Stimulated activated CD8-positive, alpha-beta memory T cell treated with anti-CD3 and anti-CD28 coated beads, Interleukin-12 subunit alpha, Interleukin-12 subunit beta, amount 100 ng/mL, for 24 hours (primary cell): Measurements from ENCODE around the gene SMARCE1.

Experiments used
- DNase-seq: peaks from one replicate; pipeline ENCODE4 v3.0.0-alpha.2; 2020; ENCODE audit errors: extremely low read depth

Gene SMARCE1

DNA sequence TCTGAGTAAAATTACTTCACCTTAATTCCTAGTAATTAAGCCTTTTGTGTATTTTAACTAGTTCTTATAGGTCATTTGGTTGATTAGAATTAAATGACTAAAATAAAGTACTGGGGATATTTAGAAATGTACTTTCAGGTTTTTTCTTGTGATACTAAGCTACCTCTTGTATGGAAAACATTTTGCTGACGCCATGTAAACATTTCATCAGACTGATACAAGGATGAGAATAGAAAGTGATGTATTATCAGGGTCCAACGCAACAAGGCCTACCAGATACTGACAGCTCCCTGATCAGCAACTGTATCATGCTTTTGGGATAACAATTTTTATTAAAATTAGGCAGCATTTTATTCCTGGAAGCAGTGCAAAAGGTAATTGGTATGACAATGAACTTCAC, 1.7 kb downstream of the SMARCE1 start:
- no peak for DNase-seq

DNA sequence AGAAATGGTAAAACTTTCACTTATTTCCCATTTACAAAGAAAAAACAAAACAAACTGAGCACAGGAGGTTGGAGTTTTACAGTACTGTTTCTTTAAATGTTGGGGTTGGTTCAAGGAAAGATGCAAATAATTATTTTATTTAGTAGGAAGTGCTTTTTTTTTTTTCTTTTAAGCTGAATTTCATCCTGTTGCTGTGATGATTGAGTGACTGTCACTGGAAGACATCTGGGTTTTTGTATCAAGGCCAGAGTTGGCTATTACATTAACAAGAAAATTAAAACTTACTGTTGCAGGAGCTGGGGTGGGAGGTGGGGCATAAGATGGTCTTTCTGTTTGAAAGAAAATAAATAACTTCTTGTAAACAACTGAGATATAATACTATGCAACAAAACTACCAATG, 2.3 kb downstream of the SMARCE1 start:
- DNase-seq = no peak

DNA sequence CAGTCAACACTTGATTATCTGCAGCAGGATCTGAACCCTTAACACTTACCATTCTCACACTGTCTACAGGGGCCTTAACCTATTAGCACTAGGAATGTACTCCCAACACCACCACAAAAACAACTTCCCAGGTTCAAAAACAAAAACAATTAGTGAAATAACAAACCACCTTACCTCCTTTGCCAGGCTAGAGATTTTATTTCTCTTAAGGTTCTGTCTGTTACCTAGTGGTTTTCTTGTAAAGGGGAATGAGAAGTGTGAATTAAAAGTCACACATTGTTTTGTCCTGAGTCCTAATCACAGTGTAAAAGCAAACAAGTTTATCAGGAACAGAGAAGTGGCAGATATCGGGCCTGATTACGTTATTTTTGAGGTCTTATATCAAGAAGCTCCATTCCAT, 9.7 kb downstream of the SMARCE1 start:
- DNase-seq = no peak

DNA sequence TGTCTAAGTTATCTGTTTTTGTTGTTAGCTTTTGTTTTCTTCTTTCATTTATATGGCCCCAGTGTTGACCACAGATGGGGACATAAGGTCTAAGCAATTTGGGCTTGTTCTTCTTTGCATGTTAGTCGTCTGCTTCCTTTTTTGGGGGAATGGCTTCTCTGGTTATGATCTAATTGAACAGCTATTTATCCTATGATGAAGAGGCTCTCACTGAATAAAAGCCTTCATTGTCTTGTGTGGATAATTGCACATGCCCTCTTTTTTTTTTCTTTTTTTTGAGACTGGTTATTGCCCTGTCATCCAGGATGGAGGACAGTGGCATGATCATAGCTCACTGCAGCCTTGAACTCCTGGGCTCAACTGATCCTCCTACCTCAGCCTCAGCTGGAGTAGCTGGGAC, 13.7 kb downstream of the SMARCE1 start:
- no peak for DNase-seq

DNA sequence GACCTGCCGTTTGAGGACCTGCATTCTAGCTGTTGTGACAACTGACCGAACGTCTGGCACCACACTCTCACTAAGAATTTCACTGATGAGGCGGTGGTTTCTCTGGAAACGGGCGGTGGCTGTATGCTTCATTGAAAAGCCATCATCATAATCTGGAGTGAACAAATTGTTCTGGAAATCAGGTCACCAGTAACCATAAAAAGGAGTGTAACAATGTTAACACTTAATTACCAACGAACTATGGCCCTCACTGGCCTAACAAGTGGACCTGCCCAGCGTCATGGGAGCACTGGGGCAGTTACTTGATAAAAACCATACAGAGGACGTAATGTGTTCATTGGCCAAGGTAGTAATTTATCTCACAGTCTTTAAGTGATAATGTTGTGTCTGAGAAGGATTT, 15.4 kb downstream of the SMARCE1 start:
- DNase-seq = no peak

DNA sequence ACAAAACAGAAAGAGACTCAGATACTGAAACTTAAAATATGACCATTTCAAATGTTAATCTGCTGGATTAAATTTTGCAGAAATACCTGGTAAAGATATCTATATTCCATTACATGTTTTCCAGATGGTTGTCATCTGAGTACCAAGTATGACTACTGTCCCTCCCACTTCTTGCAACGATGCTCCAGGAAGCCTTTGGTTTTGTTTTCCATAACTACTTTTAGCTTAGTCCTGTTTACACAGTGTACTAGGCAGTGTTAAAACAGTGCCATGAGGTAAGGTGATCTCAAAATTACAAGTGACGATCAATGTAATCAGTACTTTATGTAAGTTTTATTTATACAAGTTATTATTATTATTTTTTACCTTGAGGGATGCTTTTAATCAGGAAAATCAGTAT, 17.8 kb downstream of the SMARCE1 start:
- DNase-seq = no peak

DNA sequence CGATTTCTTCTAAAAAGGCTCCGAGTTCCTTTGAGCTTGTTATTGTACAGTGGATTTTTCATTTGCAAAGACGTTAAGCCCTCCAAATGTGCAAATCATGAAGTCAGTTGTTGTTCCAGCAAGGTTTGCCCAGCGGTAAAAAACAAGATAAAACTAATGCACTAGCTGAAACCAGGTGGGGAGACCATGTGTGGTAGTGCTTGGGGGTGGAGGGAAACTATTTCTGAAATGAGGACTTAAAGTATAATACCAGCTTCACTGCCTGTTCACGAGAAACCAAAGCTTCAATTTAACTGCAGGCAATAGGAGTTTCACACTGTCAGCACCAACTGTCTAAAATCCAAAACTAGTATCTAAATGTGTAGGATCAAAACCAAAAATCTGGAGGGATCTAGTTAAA, 22.3 kb downstream of the SMARCE1 start:
- no peak for DNase-seq

DNA sequence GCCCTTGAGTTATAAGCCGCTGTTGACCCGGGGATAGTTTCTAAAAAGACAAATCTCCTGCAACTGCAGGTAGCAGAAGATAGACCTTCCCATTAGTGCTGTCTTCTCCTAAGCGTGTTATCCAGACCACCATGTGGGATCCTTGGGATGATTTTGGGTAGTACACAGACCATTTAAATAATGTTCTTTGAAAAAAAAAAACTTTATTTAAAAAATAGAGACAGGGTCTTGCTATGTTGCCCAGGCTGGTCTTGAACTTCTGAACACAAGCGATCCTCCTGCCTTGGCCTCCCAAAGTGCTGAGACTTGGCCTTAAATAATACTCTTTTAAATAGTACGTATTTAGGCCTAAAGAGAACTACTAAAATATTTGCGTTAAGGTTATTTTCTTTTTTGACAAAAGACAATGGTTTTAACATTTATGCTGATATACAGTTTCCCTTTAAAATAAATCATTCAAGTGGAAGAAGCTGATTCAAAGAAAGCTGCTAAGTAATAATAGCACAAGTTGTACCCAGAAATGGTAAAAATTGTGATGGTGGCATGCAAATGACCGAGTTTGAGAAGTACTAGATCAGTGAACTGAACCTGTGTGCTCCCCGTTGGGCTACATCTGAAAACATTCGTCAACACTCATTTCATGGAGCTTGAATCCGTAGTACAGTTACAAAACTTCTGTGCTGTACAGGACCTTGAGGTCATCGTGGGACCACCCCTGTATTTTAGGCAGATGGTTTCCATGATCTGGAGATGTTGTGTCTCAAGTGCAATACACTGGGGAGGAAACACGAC, 24.0 kb downstream of the SMARCE1 start:
- no peak for DNase-seq

DNA sequence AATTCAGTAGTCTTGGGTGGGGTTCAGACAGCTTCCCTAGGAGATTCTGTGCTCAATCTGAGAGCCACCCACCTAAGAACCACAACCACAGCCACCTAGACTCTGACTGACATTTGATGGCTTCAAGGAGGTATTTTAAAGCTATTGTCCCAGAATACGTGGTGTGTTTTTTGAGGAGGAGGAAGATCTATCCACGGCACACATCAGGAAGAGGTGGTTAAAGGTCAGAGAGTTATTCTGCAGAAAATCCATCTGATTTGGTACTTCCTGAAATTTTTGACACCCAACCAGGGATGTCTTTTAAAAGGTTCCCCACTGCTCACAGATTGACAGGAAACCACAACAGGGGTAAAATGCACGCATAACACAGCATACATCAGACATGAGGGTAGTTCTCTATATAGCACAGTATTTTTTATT, 25.1 kb downstream of the SMARCE1 start:
- no peak for DNase-seq

DNA sequence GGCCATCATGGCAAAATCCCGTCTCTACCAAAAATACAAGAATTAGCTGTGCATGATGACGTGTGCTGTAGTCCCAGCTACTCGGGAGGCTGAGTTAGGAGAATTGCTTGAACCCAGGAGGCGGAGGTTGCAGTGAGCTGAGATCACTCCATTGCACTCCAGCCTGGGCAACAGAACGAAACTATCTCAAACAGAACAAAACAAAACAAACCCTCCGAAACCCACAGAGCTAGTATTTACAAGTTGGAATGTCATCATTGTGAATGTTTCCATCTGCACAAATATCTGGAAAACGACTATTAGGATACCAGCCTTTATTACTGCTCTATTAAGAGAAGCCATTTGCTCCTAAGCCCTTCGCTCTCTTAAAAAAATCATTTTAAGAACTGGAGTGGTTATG, 26.0 kb downstream of the SMARCE1 start:
- DNase-seq = no peak

DNA sequence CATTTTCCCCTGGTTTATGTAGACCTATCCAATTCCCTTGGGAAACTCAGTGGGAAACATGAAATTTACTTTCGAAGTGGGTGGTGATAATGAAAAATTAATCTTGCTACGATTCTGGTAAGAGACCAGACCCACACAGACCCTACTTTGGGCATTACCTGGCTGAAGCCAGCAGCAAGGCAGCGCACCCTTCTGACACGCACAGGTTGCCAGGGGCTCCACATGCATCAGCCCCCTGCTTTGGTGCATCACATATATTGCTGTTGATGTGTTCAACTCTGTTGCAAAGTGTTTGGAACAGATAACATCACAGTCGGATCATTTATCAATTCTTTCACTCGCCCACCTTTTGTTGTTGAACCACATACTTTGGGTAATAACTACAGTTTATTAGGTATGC, 26.6 kb downstream of the SMARCE1 start:
- no peak for DNase-seq

DNA sequence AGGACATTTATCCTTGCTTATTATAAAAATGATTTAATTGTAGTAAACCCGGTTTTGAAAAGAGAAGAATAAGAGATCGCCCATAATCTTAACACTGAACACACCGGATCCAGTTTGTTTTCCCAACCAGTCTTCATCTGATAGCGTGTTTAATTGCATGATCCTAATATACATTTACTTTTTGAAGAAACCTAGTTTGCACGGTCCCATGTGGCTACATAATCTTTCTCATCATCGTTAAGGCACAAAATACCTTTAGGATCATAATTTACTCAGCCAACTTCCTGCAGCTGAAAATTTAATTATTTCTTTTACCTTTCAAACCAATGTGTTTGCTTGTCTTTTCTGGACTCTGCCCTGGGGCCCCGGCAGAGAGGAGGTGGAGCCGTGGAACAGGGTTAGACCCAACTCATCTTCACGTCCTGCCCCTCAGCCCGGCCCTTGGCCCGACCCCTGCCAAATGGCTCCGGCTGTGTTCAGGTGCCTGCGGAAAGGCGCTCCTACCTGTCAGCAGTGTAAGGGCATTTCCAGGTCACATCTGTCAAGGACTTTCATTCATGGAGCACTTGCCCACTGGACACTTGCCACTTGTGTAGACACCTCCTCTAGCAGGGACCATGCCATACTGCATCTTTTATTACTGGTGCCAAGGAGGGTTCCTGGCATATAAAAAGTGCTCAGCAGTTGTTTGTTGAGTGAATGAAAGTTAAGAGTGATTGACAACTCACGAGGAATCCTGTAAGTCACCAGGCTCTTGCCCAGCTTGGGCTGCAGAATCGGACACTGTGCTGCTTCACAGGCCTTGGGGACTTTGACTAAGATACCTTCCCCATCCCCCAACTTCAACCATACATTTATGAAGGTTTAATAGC, 28.6 kb downstream of the SMARCE1 start:
- DNase-seq = no peak

DNA sequence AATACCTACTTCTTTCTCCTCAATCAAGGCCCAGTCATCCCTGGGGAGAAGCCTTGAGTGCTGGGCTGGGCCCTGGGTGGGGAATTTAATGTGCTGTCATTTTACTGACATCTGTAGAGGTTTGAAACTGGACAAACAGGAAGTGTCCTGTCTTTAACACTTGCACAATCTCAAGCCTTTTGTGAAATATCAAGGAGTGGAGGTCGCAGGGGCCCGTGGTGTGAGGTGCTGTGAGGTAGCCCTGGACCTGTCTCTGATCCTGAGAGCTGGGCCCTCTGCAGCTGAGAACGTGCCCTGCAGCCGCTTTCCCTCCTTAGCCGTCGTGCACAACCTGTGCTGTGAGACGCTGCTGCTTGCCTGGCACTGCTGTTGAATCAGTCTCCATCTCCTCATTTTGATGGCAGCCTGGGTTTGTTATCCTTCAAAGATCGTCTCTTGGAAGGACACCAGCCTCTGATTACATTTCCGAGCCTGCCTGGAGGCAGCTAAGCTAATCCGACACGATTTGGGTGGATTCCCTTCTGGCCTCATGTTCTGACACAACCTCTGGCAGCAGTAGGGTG, 29.9 kb downstream of the SMARCE1 start:
- DNase-seq = no peak

DNA sequence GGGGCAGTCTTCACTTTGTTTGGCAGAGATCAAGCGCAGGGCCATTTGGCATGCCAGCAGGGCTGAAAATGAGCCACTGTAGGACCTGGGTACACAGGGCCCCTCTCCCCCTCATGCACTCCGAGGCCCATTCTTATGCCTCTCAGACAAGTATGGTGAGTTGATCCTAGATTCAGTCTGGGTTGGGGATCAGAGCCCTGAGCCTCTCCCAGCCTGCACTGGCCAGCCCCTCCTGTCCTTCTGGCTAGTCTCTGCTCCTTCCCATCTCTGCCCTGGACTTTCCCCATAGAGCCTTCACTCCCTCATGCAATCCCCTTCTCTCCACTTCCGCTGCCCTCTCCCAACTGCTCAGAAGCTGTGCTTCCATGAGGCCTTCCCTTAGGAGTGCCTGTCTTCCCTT, 31.0 kb downstream of the SMARCE1 start:
- DNase-seq = no peak

DNA sequence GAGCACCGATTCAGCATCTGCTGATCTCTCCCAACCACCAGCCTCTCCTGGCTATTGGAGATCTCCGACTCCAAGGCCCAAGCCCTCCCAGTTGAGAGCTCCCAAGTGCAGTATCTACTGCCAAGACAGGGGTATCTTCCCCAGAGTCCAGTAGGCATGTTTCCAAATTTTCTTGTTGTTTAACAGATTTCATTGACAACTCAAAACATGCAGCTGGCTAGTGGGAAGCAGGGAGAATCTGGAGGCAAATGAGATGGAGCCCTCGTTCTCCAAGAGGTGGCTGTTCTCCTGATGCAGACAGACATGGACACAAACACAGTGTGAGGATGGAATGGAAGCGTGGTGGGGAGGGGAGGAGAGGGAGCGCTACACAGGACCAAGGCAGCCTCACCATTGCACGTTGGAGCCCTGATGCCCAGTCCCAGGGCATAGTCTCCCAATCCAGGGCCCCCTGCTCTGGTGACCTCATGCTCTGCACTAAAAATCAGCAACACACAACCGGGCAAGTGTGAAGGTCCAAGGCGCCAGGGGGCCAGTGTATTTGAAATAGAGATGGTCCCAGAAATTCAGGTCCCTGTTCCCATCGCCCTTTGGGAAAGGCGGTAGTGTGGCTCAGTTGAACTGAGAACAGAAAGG, 31.7 kb downstream of the SMARCE1 start:
- DNase-seq = no peak

DNA sequence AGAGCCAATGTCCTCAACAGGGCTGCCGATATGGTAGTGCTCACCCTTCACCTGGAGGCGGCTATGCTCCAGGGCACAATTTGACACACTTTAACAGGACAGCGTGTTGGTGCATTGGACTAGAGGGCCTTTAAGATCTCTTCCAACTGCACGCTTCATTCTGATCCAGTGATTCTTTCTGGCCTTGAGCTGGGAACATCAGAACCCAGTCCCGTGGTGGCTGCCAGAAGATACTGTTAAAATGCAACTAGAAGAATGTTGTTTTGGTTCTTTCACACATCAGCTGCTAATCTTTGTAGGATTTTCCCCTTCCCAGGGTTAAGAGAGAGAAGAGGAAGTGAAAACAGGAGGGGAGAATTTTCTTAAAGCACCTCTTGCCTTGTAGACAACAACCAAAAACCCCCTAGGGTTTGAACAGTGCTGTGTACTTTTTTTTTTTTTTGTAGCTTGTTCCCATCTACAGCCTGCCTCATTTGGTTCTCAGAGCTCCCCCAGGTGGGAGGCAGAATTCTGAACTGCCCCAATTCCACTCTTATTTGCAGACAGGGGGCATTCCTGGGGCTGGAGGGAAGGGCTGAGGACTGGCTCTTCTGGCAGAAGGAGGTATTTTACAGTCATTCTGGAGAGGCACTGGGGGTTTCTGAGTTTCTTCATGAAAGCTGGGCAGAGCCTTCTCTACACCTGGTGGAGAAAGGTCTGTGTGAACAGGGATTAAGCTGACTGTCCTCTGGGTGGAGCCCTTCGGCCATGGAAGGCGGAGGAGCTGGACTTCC, 32.4 kb downstream of the SMARCE1 start:
- DNase-seq = no peak

DNA sequence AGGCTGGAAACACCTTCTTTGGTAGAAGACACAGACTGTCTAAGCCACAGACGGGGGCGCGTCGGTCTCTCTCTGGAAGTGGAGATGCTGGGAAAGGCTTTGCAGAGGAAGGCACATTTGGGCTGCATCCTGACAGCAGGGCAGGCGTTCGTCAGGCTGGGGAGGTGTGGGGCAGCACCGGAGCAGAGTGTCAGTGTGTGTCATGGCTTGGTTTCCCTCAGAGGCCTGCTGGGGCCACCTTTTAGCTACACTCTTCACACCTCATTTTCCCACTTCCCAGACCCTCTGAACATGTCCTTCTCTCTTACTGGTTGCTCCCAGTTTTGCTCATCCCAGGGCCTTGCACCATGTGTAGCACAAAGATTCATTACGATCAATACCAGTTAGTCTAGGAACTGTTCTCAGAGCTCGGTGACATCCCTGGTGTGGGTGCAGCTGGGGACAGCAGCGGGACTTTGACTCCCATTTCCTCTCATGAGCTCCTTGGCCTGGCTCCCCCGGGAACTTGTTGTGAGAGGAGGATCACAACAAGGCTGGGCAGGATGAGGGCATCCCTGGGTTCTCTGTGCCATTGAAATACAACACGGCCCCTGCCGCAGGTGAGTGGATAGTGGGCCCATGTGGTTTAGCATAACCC, 33.1 kb downstream of the SMARCE1 start:
- DNase-seq = no peak

DNA sequence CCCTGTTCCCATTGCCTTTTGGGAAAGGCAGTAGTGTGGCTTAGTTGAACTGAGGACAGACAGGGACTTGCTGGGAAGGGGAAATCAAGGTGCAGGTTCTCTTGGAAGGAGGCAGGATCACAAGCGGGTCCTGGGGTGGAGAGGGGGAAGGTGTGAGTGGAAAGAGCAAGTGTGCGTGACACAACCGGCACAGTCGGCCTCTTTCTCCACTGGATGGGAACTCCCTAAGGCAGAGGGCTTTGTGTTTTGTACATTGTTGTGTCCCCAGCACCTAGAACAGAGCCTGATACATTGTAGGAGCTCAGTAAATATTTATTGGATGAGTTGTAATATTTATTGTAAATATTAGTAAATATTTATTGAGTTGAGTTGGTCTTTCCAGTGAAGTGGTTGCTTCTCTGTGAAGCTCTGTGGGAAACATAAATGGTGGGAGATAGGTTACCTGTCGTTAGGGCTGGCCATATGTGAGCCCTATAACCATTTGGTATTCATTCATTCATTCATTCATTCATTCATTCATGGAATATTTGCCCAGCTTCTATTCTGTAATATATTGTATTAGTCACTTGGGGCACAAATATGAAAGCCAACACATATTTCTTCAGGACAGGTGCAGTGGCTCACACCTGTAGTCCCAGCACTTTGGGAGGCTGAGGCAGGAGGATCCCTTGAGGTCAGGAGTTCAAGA, 34.0 kb downstream of the SMARCE1 start:
- no peak for DNase-seq

DNA sequence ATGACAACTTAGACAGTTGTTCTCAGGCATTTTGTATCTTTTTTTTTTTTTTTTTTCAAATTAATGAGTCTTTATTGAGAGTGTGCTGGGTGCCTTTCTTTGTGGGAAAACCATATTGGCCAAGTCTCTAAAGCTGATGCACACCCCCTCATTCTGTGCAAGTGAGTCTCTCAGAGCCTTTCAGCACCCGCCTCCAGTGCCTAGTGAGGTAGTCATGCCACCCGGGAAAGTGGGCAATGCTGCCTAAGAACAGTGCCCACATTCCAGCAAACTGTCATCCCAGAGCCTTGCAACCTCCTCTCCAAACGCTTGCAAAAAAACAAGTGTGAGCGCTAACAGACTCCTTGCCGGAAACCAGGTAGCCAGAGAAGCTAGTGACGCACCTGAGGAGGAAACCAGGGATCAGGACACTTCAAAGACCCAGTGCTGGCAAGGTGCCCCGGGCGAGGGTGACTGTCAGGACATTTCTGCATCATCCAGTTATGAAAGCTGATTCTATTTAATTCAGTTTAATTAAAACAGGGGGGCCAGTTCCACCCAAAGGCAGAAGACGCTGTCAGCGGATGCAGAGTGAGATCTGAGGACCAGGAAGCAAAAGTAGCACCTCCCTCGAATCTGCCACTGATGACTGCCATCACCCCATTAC, 34.9 kb downstream of the SMARCE1 start:
- DNase-seq = no peak
